Stimulated activated CD4-positive, alpha-beta T cell treated with anti-CD3 and anti-CD28 coated beads, Interleukin-1b, Interleukin-23, amount 100 ng/mL, for 48 hours (primary cell): Measurements from ENCODE around the gene TBXAS1.

Experiments
- DNase-seq: peaks from one replicate; pipeline ENCODE4 v3.0.0-alpha.2; 2020

Gene TBXAS1

DNA sequence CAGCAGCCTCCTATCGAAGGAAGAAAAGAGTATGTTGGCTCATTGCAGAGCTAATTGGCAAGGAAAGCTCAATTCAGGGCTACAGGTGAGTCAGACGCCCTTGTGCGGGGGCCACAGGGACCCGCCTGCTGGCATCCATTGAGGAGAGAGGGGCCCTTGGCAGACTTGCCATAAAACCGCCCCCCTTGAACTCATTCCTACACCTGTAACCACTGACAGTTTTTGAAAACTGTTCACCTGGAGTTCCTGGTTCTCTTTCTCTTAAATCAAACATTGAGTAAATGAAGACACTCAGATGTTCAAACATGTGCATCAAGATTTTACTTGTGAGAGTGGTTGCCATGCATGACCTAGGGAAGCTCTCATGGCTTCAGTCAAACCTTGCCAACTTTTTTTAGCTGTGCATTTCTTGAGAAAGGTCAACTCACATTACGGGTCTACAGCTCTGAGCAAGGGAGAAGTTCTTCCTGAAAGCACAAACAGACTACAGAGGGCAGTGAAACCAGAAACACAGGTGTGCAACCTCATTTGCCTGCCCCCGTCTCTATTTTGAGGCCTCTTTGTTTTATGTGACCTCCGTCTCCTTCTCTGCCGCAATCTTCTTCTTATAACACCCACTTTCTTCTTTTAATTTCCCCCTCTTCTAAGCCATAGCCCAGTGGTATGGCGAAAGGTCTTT is 87.8 kb downstream of the TBXAS1 start:
- peak; percentile 16 for DNase-seq

GRCh38 chr7:139917851-139918250 is 88.8 kb downstream of the TBXAS1 start:
- DNase-seq: no peak

GRCh38 chr7:139918480-139918879 is 89.4 kb downstream of the TBXAS1 start:
- DNase-seq: no peak

DNA sequence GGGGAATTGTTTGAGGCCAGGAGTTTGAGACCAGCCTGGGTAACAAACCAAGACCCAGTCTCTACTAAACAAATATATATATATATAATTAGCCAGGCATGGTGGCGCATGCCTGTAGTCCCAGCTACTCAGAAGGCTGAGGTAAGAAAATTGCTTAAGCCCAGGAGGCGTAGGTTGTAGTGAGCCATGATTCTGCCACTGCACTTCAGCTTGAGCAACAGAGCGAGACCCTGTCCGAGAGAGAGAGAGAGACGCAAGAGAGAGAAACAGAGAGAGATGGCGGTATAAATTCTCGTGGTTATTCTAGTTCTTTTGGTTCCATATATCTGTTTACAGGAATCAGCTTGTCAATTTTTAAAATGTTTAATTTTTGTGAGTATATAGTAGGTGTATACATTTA is 94.0 kb downstream of the TBXAS1 start:
- no peak for DNase-seq

- DNase-seq: no peak
These were observed 95.4 kb downstream of the TBXAS1 start for GRCh38 chr7:139924461-139924860.

- DNase-seq: peak; percentile 13
These were observed 100.2 kb downstream of the TBXAS1 start for GRCh38 chr7:139929221-139929620.

DNA sequence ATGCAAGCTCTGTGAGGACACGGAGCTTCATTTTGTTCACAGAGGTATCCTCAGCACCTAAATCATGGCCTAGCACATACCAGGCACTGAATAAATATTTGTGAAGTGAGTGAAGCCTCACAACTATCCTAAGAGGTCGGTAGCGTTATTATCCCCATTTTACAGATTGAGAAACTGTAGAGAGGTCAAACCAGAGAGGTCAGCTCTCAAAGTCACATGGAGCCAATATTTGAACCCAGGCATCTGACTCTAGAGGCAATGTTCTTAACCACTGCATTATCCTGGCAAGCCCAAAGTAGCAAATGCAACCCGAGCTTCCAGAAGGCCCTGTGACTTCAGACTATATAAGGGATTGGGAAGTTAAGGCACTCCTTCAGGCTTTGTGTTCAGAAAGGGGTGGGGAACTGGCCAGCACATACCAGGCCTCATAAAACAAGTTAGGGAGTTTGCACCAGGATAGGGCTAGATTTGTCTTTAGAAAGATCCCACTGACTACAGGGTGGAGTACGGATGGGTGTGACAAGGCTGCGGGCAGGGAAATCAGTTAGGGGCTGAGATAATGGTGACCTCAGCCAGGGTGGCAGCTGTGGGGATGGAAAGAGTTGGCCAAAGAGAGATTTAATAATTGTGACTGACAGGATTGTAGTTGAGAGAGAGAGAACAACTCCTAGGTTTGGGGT is 101.4 kb downstream of the TBXAS1 start:
- DNase-seq: no peak

GRCh38 chr7:139931190-139931934 is 102.3 kb downstream of the TBXAS1 start:
- DNase-seq: peak; percentile 37

DNA sequence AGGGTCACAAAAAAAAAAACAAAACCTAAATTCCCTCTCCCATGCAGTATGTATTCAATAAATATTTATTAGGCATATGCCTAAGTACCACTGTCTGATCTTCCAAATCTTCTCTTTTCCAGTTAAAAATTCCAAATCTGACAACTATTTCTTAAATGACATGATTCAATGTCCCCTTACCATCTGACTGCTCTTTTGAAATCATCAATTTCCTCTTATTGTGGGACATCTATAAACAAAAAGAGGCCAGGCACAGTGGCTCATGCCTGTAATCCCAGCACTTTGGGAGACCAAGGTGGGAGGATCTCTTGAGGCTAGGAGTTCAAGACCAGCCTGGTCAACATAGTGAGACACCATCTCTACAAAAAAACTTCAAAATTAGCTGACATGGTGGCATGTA is 103.5 kb downstream of the TBXAS1 start:
- no peak for DNase-seq

DNA sequence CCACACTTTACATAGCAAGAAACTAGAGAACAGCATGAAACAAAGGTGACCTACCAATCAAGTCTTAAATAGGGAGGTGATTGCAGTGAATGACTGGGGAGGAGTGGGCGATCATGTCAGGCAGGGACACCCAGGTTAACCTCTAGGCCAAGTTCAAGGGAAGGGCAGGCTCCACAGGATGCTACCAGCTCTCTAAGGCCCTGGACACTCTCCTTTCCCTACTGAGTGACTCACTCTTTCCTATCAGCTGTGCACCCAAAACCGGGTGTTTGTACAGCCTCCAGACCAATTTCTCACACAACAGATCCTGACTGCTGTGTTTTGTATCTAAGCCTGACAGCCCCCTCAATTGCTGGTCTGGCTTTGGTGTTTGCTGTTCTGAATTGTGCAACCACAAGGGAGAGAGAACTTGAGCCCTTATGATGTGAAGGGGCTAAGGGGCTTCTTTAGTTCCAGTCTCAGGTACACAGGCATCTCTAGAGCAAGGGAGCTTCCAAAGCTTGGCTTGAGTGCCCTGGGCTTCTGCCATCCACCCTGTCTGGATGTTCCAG is 107.8 kb downstream of the TBXAS1 start:
- no peak for DNase-seq

GRCh38 chr7:139937715-139938114 is 108.7 kb downstream of the TBXAS1 start:
- DNase-seq: no peak

DNA sequence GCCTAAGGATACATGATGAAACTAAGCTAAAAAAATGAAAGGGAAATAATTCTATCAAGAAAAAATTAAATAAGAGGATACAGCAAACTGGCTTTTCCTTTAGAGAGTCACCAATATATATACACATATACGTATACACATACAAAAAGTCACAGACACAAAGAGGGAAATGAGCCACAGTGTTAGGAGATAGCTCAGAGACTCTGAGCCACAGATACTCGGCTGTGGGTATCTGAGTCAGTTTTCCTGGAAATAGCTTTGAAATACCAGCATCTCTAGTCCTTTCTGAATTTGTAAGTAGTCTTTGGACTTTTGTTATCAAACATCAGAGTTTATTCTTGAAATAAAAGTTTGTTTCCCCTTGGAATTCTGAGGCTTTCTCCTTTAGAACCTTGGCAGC is 111.8 kb downstream of the TBXAS1 start:
- peak; percentile 9 for DNase-seq

DNA sequence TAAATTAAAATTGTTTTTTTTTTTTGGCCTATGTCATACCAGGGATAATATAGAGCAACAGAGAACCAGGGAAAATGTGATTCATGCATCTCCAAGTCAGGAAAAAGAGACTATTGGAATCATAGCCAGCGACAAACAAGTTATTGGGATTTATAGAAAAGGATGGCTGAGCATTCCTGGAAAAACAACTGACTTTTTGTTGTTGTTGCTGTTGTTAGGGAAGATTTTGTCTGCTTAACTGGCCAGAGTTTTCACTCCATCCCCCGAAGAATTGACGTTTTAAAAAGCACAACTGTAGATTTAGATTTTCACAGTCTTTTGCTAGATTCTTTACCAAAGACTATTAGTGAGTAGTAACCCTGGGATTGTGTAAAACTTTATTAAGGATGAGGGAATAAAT is 112.4 kb downstream of the TBXAS1 start:
- no peak for DNase-seq

DNA sequence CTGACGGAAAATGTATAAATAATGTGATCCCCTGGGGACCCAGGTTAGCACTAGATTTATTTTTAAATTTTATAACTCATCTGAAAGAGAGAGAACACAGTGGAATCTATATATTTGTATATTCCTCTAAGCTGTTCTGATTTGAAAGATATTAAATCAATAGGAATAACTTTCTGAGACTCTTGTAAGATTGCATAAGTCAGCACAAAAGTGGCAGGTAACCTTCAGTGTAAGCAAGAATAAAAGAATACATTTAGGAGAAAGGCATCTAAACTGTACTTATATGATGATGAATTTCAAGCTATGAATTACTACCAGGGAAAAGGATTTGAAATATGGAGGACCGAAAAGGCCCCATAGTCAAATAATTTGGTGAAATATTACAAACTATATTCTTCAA is 112.8 kb downstream of the TBXAS1 start:
- DNase-seq: no peak

GRCh38 chr7:139942636-139943035 is 113.6 kb downstream of the TBXAS1 start:
- no peak for DNase-seq

DNA sequence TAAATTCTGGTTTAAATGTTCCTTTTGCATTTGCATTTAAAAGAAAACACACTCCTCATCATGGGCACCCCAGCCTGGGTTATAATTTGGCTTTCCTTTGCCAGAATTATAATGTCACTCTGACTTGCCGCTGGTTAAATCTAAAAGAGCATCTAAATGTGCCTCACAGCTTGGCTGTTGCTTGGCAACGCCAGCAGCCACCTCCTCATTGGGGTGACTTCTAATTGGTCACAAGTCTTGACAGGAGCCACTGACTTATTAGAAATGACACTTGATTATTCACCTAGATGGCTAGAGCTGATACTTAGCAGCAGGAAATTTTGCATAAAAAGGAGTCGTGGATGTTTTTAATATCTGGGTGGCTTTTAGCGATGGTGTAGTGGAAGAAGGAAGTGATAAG is 114.3 kb downstream of the TBXAS1 start:
- no peak for DNase-seq

DNA sequence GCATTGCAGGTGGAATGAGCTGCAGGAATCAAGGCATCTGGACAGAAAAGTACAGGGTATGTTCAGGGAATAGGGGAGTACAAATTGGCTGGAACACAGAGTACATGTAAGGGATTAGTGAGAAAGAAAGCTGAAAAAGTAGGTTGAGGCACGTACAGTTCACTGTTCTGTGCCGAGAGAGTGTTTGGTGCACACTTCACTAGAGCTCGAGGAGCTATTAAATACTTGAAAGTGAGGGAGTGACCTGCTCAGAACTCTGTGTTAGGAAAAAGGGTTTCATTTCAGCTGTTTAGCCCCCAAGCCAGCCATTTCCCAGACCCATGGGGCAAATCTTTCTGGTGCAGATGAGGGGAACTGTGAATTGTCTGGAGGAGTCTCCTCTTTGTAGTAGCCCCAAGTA is 115.2 kb downstream of the TBXAS1 start:
- no peak for DNase-seq

GRCh38 chr7:139946533-139946932 is 117.5 kb downstream of the TBXAS1 start:
- no peak for DNase-seq

- DNase-seq: no peak
These were observed 118.0 kb downstream of the TBXAS1 start for GRCh38 chr7:139947021-139947420.

DNA sequence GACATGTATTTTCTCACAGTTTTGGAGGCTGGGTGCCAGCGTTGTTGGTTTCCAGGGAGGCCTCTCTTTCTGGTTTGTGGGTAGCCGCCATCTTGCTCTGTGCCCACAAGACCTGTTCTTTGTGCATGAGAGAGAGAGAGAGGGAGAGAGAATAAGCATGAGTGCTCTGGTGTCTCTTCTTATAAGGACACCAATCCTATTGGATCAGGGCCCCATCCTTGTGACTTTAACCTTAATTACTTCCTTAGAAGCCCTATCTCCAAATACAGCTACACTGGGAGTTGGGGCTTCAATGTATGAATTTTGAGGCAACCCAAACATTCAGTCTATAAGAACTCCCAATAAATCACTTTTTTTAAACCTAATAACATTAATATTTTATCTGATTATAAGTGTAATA is 119.1 kb downstream of the TBXAS1 start:
- no peak for DNase-seq

DNA sequence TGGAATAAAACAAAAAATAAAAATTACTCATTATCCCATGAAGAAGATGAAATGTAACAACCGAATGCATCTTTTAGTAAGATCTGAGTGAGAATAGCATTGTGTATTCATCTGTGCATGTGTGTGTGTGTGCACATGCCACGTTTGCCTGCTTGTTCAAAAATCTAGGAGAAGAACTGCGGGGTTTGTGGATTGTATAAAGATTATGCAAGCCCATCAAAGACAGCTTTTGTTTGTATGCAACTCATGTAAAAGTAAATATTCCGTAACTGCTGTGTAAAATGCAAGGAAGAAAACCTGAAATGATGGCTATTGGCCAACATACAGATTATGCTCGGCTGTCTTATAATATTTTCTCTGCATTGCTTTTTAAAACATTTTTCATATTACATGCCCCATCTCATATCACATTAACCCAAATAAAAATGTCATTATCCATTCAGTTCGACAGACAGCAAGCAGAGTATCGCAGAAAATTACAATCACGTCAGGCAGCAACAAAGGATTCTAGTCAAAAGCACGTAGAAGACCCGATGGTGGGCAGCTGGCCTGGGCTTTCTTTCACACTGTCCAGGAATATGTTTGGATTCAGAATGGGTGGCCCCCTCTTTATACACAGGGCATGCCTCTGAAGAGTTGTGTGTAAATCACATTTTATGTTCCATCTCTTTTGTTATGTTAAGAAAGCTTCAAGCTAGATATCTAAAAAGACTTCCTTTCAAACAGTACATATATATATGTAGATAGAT is 119.7 kb downstream of the TBXAS1 start:
- DNase-seq: no peak

DNA sequence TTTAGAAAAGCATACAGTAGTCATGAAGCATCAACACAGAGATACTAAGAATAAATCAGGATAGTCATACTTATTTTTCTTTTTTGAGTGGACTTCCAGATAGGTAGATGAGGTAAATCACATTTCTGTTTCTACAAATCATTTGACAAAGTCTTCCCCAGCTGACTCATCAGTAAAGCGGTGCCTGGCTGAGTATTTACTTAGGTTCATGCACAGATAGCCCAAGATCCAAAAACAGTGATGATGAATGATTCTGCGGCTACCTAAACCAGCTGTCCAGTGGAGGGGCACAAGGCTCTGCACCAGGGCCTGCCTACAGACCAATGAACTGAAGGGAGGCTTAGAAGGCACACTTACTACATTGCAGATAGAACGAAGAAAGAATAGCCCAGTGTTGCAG is 120.6 kb downstream of the TBXAS1 start:
- no peak for DNase-seq

GRCh38 chr7:139950881-139951525 is 121.9 kb downstream of the TBXAS1 start:
- no peak for DNase-seq
